Skeletal muscle satellite cell (primary cell): ENCODE data around the gene RUVBL2.
"Not testable (repeated sequence)": the region's sequence is repeated elsewhere in the genome, so short reads cannot be mapped to it uniquely, and the experiment has no call there.

Experiments used
- H3K27me3 ChIP-seq: 2 replicates; pipeline ENCODE4 v1.7.0; 2013; ENCODE audit warnings: low read length; ENCODE audit not compliant: control insufficient read depth, insufficient read depth
- H3K36me3 ChIP-seq: 2 replicates; pipeline ENCODE4 v1.7.0; 2013; ENCODE audit warnings: mild to moderate bottlenecking, control low read depth, low read length; ENCODE audit not compliant: insufficient read depth
- H3K4me1 ChIP-seq: 2 replicates; pipeline ENCODE4 v1.7.0; 2013; ENCODE audit warnings: low read length; ENCODE audit not compliant: control insufficient read depth, insufficient read depth
- H3K4me2 ChIP-seq: 2 replicates; pipeline ENCODE4 v1.7.0; 2013; ENCODE audit warnings: mild to moderate bottlenecking, low read length
- H3K4me3 ChIP-seq: 2 replicates; pipeline ENCODE4 v1.7.0; 2013; ENCODE audit warnings: low read length
- H3K9ac ChIP-seq: 2 replicates; pipeline ENCODE4 v1.7.0; 2013; ENCODE audit warnings: mild to moderate bottlenecking, low read depth, low read length, moderate library complexity
- H3K9me3 ChIP-seq: replicated peaks from 2 replicates; pipeline ENCODE4 v1.7.0; 2013; ENCODE audit warnings: mild to moderate bottlenecking, control low read depth, low read length

Gene RUVBL2

GRCh38 chr19:49042177-49042576, 48.5 kb downstream of the RUVBL2 start:
- H3K4me2 ChIP-seq = no peak overlapping the region
- H3K36me3 ChIP-seq = no peaks in the 10 kb centered on the region
- no peak overlapping the region for H3K9ac ChIP-seq
- peaks cover 19% of the 10 kb centered on the region for H3K4me1 ChIP-seq
- no peaks in the 10 kb centered on the region for H3K27me3 ChIP-seq
- no peaks in the 10 kb centered on the region for H3K9me3 ChIP-seq
- H3K4me3 ChIP-seq = no peak overlapping the region

DNA sequence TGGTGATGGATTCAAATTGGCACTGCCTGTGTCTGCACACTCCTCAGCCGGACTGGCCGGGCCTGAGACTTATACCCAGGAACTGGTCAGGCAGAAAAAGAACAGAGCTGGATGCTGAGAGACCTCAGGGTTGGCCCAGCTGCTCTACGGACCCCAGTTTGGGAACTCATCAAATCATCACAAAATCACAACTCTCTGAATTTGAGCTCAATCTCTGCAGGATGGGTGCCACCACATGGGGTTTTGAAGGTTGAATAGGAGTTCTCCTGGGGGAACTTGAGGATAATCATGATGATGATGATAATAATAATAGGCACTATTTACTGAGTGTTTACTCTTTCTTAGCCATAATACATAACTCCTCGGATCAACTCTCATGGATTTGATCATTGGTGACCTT, 49.0 kb downstream of the RUVBL2 start:
- not testable (repeated sequence) for H3K4me2 ChIP-seq, H3K36me3 ChIP-seq, H3K9ac ChIP-seq, H3K27me3 ChIP-seq, H3K4me3 ChIP-seq, H3K9me3 ChIP-seq
- H3K4me1 ChIP-seq = peaks cover 19% of the 10 kb centered on the region

DNA sequence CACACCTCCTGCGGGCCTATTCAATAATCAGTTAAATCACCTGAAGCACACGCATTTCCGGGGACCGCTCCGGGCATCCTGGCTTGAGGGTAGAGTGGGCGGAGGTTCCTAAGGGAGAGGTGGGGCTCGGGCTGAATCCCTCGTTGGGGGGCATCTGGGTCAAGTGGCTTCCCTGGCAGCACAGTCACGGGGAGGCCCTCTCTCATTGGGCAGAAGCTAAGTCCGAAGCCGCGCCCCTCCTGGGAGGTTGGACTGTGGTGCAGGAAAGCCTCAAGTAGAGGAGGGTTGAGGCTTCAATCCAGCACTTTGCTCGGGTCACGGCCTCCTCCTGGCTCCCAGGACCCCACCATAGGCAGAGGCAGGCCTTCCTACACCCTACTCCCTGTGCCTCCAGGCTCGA, 49.9 kb downstream of the RUVBL2 start, which contains the start of gene CGB5:
Gene CGB5 (plus strand): TSS at position 301 of the 400 bp plus-strand sequence. CDS start 362 bp downstream, outside the sequence.
- not testable (repeated sequence) for H3K27me3 ChIP-seq, H3K4me3 ChIP-seq, H3K9ac ChIP-seq, H3K4me2 ChIP-seq, H3K9me3 ChIP-seq, H3K36me3 ChIP-seq
- peaks cover 17% of the 10 kb centered on the region for H3K4me1 ChIP-seq

- not testable (repeated sequence) for H3K4me2 ChIP-seq, H3K27me3 ChIP-seq, H3K9ac ChIP-seq, H3K4me1 ChIP-seq, H3K4me3 ChIP-seq, H3K36me3 ChIP-seq, H3K9me3 ChIP-seq
Measured at GRCh38 chr19:49049011-49049410, 55.3 kb downstream of the RUVBL2 start, which contains the start of gene CGB8. CGB8 (minus strand) TSS chr19:49049111; CDS start chr19:49048739, 372 bp downstream.

DNA sequence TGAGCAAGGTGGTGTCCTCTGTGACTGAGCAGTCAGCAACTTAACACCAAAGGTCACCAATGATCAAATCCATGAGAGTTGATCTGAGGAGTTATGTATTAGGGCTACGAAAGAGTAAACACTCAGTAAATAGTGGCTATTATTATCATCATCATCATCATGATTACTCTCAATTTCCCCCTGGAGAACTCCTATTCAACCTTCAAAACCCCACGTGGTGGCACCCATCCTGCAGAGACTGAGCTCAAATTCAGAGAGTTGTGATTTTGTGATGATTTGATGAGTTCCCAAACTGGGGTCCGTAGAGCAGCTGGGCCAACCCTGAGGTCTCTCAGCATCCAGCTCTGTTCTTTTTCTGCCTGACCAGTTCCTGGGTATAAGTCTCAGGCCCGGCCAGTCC, 56.1 kb downstream of the RUVBL2 start:
- not testable (repeated sequence) for H3K27me3 ChIP-seq, H3K4me1 ChIP-seq, H3K9ac ChIP-seq, H3K9me3 ChIP-seq, H3K4me2 ChIP-seq, H3K36me3 ChIP-seq, H3K4me3 ChIP-seq

GRCh38 chr19:49050376-49051033, 56.8 kb downstream of the RUVBL2 start:
- H3K9me3 ChIP-seq, H3K4me3 ChIP-seq, H3K4me1 ChIP-seq, H3K27me3 ChIP-seq, H3K36me3 ChIP-seq: not testable (repeated sequence)
- Histone ChIP-seq H3K9ac (peak overlapping the region; percentile 50), H3K4me2 (peak overlapping the region; percentile 59)

- Histone ChIP-seq H3K4me3 (peak overlapping the region; percentile 77), H3K27me3 (no peaks in the 10 kb centered on the region), H3K4me1 (peaks cover 16% of the 10 kb centered on the region), H3K9me3 (no peaks in the 10 kb centered on the region), H3K9ac (peak overlapping the region; percentile 71), H3K4me2 (peak overlapping the region; percentile 90), H3K36me3 (no peaks in the 10 kb centered on the region)
Measured at GRCh38 chr19:49056101-49056901, 62.6 kb downstream of the RUVBL2 start.

- H3K4me2 ChIP-seq = peak overlapping the region; percentile 90
- H3K36me3 ChIP-seq, H3K27me3 ChIP-seq, H3K9me3 ChIP-seq: not testable (repeated sequence)
- peak overlapping the region; percentile 77 for H3K4me3 ChIP-seq
- peaks cover 16% of the 10 kb centered on the region for H3K4me1 ChIP-seq
- peak overlapping the region; percentile 71 for H3K9ac ChIP-seq
Measured at GRCh38 chr19:49056902-49057596, 63.4 kb downstream of the RUVBL2 start.

GRCh38 chr19:49057636-49058234, 64.0 kb downstream of the RUVBL2 start, which contains the start of gene CGB7:
CGB7 (minus strand) TSS chr19:49057749; CDS start chr19:49055375, 2,374 bp downstream.
- no peaks in the 10 kb centered on the region for H3K9me3 ChIP-seq
- H3K4me3 ChIP-seq = peak within 1 kb of the TSS; percentile 77
- H3K9ac ChIP-seq = peak within 1 kb of the TSS; percentile 71
- peak within 1 kb of the TSS; percentile 90 for H3K4me2 ChIP-seq
- no peaks in the 10 kb centered on the region for H3K36me3 ChIP-seq
- peaks cover 16% of the 10 kb centered on the region for H3K4me1 ChIP-seq
- H3K27me3 ChIP-seq = no peaks in the 10 kb centered on the region

DNA sequence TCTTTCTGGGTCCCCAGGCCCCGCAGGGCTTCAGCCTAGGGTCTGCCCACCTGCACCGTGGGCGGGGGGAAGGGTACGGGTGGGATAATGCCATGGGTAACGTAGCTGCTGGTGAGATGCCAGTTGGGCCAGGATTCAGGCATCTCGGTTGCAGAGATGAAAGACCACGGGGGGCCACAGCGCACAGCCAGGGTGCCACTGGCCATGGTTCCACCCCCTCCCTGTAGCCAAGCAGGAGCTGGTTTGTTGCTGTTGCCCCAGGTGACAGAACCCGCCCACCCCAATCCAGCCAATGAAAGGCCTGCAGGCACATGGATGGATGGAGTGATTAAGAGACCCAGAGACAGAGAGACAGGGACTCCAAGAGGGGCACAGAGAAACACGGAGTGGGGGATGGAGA, 64.9 kb downstream of the RUVBL2 start:
- Histone ChIP-seq H3K4me3 (no peak overlapping the region), H3K9ac (no peak overlapping the region), H3K4me1 (peaks cover 16% of the 10 kb centered on the region), H3K4me2 (no peak overlapping the region), H3K36me3 (no peaks in the 10 kb centered on the region), H3K27me3 (no peaks in the 10 kb centered on the region), H3K9me3 (no peaks in the 10 kb centered on the region)

DNA sequence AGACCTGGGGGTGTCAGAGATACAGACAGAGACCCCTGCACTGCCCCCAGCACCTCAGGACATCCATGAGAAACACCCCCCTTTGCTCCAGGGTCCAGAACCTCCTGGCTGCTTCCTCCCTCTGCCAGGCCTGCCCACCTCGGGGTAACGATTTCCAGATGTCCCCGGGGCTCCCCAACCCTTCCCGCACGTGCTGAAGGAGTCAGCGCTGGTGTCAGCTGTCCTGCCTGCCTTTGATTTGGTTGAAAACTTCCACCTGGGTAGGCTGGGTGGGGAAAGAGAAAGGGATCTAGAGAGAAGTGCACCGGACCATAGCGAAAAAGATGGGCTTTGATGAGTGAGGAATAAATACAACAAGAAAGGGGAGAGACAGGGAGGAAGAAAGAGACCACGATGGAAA, 65.4 kb downstream of the RUVBL2 start:
- Histone ChIP-seq H3K9me3 (no peaks in the 10 kb centered on the region), H3K4me2 (no peak overlapping the region), H3K9ac (no peak overlapping the region), H3K4me1 (peaks cover 16% of the 10 kb centered on the region), H3K4me3 (no peak overlapping the region), H3K27me3 (peaks cover 3% of the 10 kb centered on the region), H3K36me3 (no peaks in the 10 kb centered on the region)
